Vagina (tissue), 2 donors: Measurements from ENCODE around the gene CEMIP. TPM values are rescaled to one million over a fixed set of nuclear protein-coding genes. Genes with fewer than 3 reads are reported as not detected.
A peak's percentile ranks its signal among the peaks of the same experiment; 100 is the strongest.

Experiments used
- DNase-seq, 2 donors: peaks; one replicate each; pipeline ENCODE4 v3.0.0-alpha.2; 2017; ENCODE audit errors: extremely low spot score in 2 of 2
- H3K27ac ChIP-seq: fragments of 200-600 bp; sonication (generic); one replicate; pipeline ENCODE4 v1.5.1; 2019
- H3K27me3 ChIP-seq: fragments of 200-600 bp; sonication (generic); one replicate; pipeline ENCODE4 v1.5.1; 2019
- H3K36me3 ChIP-seq, 2 donors: fragments of 200-600 bp; sonication (generic); one replicate each; pipeline ENCODE4 v1.5.1; 2017 to 2019
- H3K4me1 ChIP-seq: fragments of 200-600 bp; sonication (generic); one replicate; pipeline ENCODE4 v1.5.1; 2019
- H3K4me3 ChIP-seq, 2 donors: fragments of 200-600 bp; sonication (generic); 1 replicate in 1 of 2; 2 replicates in 1 of 2; pipeline ENCODE4 v1.5.1; 2016 to 2019
- H3K9me3 ChIP-seq: fragments of 200-600 bp; sonication (generic); one replicate; pipeline ENCODE4 v1.5.1; 2019
- POLR2A ChIP-seq, 2 donors: fragments of 450-650 bp; IDR thresholded peaks; one replicate each; pipeline ENCODE4 v1.6.1; 2017; ENCODE audit warnings: antibody characterized with exemption in 2 of 2, mild to moderate bottlenecking in 2 of 2, moderate library complexity in 2 of 2
- POLR2AphosphoS5 ChIP-seq, 2 donors: sonication (generic); formaldehyde crosslinking; IDR thresholded peaks; one replicate each; pipeline ENCODE4 v1.9.0; 2017; ENCODE audit warnings: antibody characterized with exemption in 2 of 2, mild to moderate bottlenecking in 2 of 2, low read depth in 1 of 2; ENCODE audit not compliant: insufficient read depth in 1 of 2
- intact Hi-C: fragments of 100-400 bp; cut with DNase I; formaldehyde crosslinking; loops from one replicate; pipeline ENCODE4 v1.15.1; 2023
- total RNA-seq: library from RNA; depleted of rRNA; stranded (reverse); fragments of >200 nt; gene quantifications from one replicate; pipeline ENCODE4 v1.2.3, GENCODE V29; 2016
- TF ChIP-seq, protein P1 (sequence below), 3 experiments: fragments of 450-650 bp in 2 of 3; fragments of 200-600 bp in 1 of 3; sonication (generic) in 1 of 3; IDR thresholded peaks; one replicate each; pipeline ENCODE4 v1.5.1; 2017 to 2019; ENCODE audit warnings: antibody characterized with exemption in 3 of 3, mild to moderate bottlenecking in 2 of 3, moderate library complexity in 2 of 3

Gene CEMIP
- total RNA-seq, 1 donor from 2014 or later = 0.74 TPM

DNA sequence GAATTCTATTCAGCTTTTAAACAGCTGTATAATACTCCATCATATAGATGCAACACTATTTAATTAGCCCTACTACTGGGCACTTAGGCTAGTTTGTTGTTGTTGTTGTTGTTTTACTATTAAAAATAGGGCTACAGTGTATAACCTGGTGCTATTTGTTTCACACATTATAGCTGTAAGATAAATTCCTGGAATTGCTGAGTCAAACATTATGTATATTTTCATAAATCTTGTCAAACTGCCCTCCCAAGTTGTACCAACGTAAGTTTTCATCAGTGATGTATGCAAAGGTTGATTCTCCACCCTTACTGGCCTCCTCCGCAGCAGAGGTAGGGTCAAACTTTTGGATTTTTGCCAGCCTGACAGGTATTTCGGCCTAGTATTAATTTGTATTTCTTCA is 3.8 kb upstream of the CEMIP start:
- intact Hi-C loops = loop anchor here (5.0 to 10.0 kb wide), 2 partner anchors 208 to 321 kb away; no protein-coding TSS in a partner anchor
- H3K27ac ChIP-seq = no peak overlapping the region
- no peaks in the 10 kb centered on the region for H3K27me3 ChIP-seq
- H3K4me3 ChIP-seq = no peak overlapping the region
- TF ChIP-seq POLR2A (IDR thresholded peaks at IDR 0.05) = no peak
- H3K36me3 ChIP-seq = no peaks in the 10 kb centered on the region
- H3K9me3 ChIP-seq = no peaks in the 10 kb centered on the region
- peaks cover 30% of the 10 kb centered on the region for H3K4me1 ChIP-seq
- DNase-seq = no peak

DNA sequence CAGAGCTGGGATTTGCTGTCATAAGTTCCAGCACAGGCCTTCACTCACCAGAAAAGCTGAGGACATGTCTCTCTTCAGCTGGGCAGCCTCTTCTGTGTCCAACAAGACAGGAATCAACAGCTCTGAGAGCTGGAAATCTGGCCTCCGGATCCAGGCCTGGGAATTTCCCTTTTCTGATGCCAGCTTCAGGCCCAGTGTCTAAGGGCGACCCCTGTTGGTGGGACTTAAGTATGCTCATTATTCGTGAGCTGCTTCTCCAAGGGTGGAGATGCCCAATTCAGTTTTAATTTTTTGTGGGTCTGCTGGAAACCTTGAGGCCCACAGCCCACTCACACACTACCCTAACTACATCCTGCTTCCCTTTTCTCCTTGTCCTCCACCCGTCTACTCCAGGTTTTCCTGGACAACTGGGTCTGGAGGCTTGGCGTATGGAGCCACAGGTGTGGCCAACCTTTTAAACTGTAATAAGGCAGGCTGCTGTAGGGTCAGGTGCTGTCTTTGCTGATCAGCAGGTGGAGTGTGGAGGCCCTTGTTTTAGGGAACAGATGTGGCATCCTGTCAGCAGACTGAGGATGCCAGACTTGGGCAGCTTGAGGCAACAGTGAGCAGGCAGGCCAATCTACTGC is 2.6 kb upstream of the CEMIP start:
- no peaks in the 10 kb centered on the region for H3K36me3 ChIP-seq
- H3K27me3 ChIP-seq = no peaks in the 10 kb centered on the region
- no peak for DNase-seq
- H3K27ac ChIP-seq = no peak overlapping the region
- TF ChIP-seq, protein P1, sequence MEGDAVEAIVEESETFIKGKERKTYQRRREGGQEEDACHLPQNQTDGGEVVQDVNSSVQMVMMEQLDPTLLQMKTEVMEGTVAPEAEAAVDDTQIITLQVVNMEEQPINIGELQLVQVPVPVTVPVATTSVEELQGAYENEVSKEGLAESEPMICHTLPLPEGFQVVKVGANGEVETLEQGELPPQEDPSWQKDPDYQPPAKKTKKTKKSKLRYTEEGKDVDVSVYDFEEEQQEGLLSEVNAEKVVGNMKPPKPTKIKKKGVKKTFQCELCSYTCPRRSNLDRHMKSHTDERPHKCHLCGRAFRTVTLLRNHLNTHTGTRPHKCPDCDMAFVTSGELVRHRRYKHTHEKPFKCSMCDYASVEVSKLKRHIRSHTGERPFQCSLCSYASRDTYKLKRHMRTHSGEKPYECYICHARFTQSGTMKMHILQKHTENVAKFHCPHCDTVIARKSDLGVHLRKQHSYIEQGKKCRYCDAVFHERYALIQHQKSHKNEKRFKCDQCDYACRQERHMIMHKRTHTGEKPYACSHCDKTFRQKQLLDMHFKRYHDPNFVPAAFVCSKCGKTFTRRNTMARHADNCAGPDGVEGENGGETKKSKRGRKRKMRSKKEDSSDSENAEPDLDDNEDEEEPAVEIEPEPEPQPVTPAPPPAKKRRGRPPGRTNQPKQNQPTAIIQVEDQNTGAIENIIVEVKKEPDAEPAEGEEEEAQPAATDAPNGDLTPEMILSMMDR (IDR thresholded peaks at IDR 0.05) = peak; percentile 44 to 62 (median 57)
- TF ChIP-seq POLR2AphosphoS5 (IDR thresholded peaks at IDR 0.05; ENCODE audit: insufficient read depth in 1 of 2, low read depth in 1 of 2) (no peak), POLR2A (IDR thresholded peaks at IDR 0.05) (no peak)
- H3K9me3 ChIP-seq = no peaks in the 10 kb centered on the region
- H3K4me3 ChIP-seq = no peak overlapping the region
- intact Hi-C loops = loop anchor here (5.0 to 10.0 kb wide), 2 partner anchors 209 to 322 kb away; no protein-coding TSS in a partner anchor
- H3K4me1 ChIP-seq = peaks cover 36% of the 10 kb centered on the region

DNA sequence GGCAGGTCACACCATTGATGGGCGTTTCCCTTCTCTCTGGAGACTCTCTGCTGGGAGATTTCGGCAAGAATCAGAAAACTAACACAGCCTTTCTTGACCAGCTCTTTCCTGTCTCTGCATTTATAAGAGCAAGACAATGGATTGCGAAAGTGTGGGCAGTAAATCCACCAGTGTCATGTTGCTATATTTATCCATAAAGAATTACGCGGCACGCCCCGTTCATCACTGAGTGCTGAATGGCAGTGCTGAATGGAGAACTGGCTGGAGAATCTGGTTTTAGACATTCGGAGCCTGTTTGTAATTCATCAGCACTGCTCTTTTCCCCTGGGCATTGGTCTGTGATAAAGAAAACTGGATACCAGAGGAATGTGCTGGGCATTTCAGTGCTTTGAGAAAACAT is 2.0 kb upstream of the CEMIP start:
- Histone ChIP-seq H3K4me3 (no peak overlapping the region), H3K27me3 (no peaks in the 10 kb centered on the region), H3K4me1 (peaks cover 36% of the 10 kb centered on the region), H3K9me3 (no peaks in the 10 kb centered on the region), H3K27ac (peak overlapping the region; percentile 37), H3K36me3 (no peaks in the 10 kb centered on the region)
- no peak for DNase-seq
- intact Hi-C loops = loop anchor here (5.0 to 10.0 kb wide), 2 partner anchors 210 to 322 kb away; no protein-coding TSS in a partner anchor
- no peak for TF ChIP-seq POLR2A (IDR thresholded peaks at IDR 0.05)
- peak in 1 of 2 donors; percentile 72 for TF ChIP-seq POLR2AphosphoS5 (IDR thresholded peaks at IDR 0.05; ENCODE audit: insufficient read depth in 1 of 2, low read depth in 1 of 2)

DNA sequence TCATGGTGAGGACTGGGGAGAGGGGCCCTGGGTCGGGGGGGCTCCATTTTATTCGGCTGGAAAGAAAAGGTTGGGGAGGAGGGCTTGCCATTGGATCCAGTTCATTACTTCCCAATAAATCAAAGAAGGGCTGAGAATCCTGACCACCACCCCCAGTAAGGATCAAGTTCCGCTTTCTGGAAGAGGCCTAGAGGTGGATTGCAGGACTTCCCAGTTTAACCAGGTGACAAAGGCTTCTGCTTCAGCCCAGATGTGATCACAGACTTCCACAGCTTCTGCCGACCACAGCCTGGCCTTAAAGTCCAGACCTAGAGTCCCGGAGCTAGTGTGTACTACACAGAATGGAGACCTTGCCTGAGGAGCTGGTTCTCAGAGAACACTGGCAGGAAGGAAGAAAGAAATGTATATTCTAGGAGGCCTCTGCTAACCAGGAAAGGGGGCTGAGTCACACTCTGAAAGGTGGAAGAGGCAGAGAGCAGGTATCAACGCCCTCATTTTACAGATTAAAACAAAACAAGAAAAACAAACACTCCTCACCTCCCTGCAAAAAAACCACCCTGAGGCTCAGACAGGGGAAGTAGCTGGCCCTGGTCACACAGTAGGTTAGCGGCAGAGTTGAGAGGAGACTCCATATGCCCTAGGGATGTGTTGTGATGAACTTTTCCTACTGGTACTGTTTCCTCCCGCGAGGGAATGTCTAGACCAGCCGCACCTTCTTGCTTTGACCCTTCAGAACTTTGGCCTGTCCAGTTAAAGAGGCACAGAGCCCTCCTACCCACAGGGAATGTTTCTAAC is 1.1 kb upstream of the CEMIP start:
- H3K27me3 ChIP-seq = no peaks in the 10 kb centered on the region
- H3K9me3 ChIP-seq = no peaks in the 10 kb centered on the region
- H3K4me3 ChIP-seq = no peak overlapping the region
- intact Hi-C loops = loop anchor here (5.0 to 10.0 kb wide), 2 partner anchors 211 to 323 kb away; no protein-coding TSS in a partner anchor
- H3K27ac ChIP-seq = peak overlapping the region; percentile 37
- no peak for DNase-seq
- TF ChIP-seq, protein P1 (IDR thresholded peaks at IDR 0.05) = no peak
- TF ChIP-seq POLR2AphosphoS5 (IDR thresholded peaks at IDR 0.05; ENCODE audit: insufficient read depth in 1 of 2, low read depth in 1 of 2) (no peak), POLR2A (IDR thresholded peaks at IDR 0.05) (no peak)
- no peaks in the 10 kb centered on the region for H3K36me3 ChIP-seq
- H3K4me1 ChIP-seq = peaks cover 36% of the 10 kb centered on the region

DNA sequence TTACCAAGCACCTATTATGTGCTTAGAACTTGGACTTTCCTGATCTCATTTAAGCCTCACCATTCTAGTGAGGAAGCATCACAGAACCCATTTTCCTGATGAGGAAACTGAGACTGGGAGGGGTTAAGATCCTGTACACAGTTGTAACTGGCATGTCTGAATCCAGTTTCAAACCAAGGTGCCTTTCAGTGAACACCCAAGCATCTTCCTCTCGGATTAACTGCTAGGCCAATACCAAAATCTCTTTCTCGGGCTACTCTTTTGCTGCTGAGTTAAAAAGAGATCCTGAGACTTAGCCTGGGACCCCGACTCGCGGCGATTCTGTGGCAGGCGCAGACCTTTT is 578 bp upstream of the CEMIP start:
- DNase-seq = no peak
- intact Hi-C loops = loop anchor here (5.0 to 10.0 kb wide), 2 partner anchors 211 to 324 kb away; no protein-coding TSS in a partner anchor
- H3K9me3 ChIP-seq = no peaks in the 10 kb centered on the region
- H3K4me3 ChIP-seq = peak overlapping the region; percentile 46 to 49
- H3K27ac ChIP-seq = no peak overlapping the region
- H3K27me3 ChIP-seq = no peaks in the 10 kb centered on the region
- H3K36me3 ChIP-seq = no peaks in the 10 kb centered on the region
- no peak for TF ChIP-seq POLR2A (IDR thresholded peaks at IDR 0.05)
- TF ChIP-seq, protein P1 (IDR thresholded peaks at IDR 0.05) = no peak
- TF ChIP-seq POLR2AphosphoS5 (IDR thresholded peaks at IDR 0.05; ENCODE audit: insufficient read depth in 1 of 2, low read depth in 1 of 2) = no peak
- H3K4me1 ChIP-seq = peaks cover 36% of the 10 kb centered on the region
